Measurements from ENCODE around the gene TAOK3. TPM values are rescaled to one million over a fixed set of nuclear protein-coding genes. Genes with fewer than 3 reads are reported as not detected.

The TAOK3 gene
- total and polyA plus RNA-seq, 12 donors, result 10.7 to 55.3 (median 29.8) TPM

- Histone ChIP-seq H3K36me3 (replicated peaks in 1 of 2) (peaks cover 0 to 16% of the 10 kb centered on the region in 2 donors), H3K4me1 (replicated peaks in 1 of 2) (peaks cover 0 to 28% of the 10 kb centered on the region in 2 donors), H3K27me3 (no peaks in the 10 kb centered on the region), H3K27ac (peak within 1 kb of the TSS; percentile 80 to 97 (median 96)), H3K9me3 (replicated peaks in 1 of 3) (no peaks in the 10 kb centered on the region), H3K4me3 (peak within 1 kb of the TSS; percentile 13 to 98 (median 78))
- peak; percentile 85 to 97 (median 94) for DNase-seq
- TF ChIP-seq CTCF (IDR thresholded peaks at IDR 0.05) (peak; percentile 92 to 100 (median 98)), POLR2A (IDR thresholded peaks at IDR 0.05) (no peak)
- intact Hi-C loops (cut with DNase I), result loop anchor here in 1 of 2 donors (5.0 to 10.0 kb wide), 2 partner anchors 194 to 502 kb away; no protein-coding TSS in a partner anchor
- WGBS, 4 donors, result 0 to 1% (median 1%) methylated on average over 21 to 102 of the region's 102 CpGs
These were observed 3.6 kb upstream of the TAOK3 start, which contains the start of gene SUDS3 for GRCh38 chr12:118376089-118377020. TSS of gene SUDS3 (plus strand) at chr12:118376555. CDS start at chr12:118376692, 137 bp downstream.

- peaks cover 0 to 36% of the 10 kb centered on the region in 2 donors for H3K4me1 ChIP-seq (replicated peaks in 1 of 2)
- no peaks in the 10 kb centered on the region for H3K9me3 ChIP-seq (replicated peaks in 1 of 3)
- peaks cover 0 to 6% of the 10 kb centered on the region in 2 donors for H3K36me3 ChIP-seq (replicated peaks in 1 of 2)
- H3K4me3 ChIP-seq, result peak overlapping the region in 1 of 4 donors; percentile 77
- TF ChIP-seq CTCF (IDR thresholded peaks at IDR 0.05) (no peak), POLR2A (IDR thresholded peaks at IDR 0.05) (no peak)
- peak overlapping the region in 1 of 5 donors; percentile 96 for H3K27ac ChIP-seq
- no peaks in the 10 kb centered on the region for H3K27me3 ChIP-seq
- no peak for DNase-seq
- whole genome bisulfite sequencing, 4 donors, result 72 to 85% (median 78%) methylated on average over 10 of the region's 10 CpGs
- intact Hi-C loops (cut with DNase I), result loop anchor here in 1 of 2 donors (5.0 to 10.0 kb wide), 2 partner anchors 193 to 501 kb away; no protein-coding TSS in a partner anchor
These were observed 2.6 kb upstream of the TAOK3 start for GRCh38 chr12:118375348-118375747.

GRCh38 chr12:118374909-118375308, 2.2 kb upstream of the TAOK3 start:
- H3K36me3 ChIP-seq (replicated peaks in 1 of 2), result peaks cover 0 to 1% of the 10 kb centered on the region in 2 donors
- H3K9me3 ChIP-seq (replicated peaks in 1 of 3), result no peaks in the 10 kb centered on the region
- peaks cover 0 to 40% of the 10 kb centered on the region in 2 donors for H3K4me1 ChIP-seq (replicated peaks in 1 of 2)
- no peak for TF ChIP-seq POLR2A (IDR thresholded peaks at IDR 0.05)
- no peak for TF ChIP-seq CTCF (IDR thresholded peaks at IDR 0.05)
- intact Hi-C loops (cut with DNase I), result loop anchor here in 1 of 2 donors (5.0 to 10.0 kb wide), 2 partner anchors 193 to 500 kb away; no protein-coding TSS in a partner anchor
- peak overlapping the region in 1 of 5 donors; percentile 96 for H3K27ac ChIP-seq
- DNase-seq, result no peak
- H3K4me3 ChIP-seq, result no peak overlapping the region
- WGBS, 4 donors, result 80 to 86% (median 85%) methylated on average over 5 of the region's 5 CpGs
- no peaks in the 10 kb centered on the region for H3K27me3 ChIP-seq

- H3K4me1 ChIP-seq (replicated peaks in 1 of 2), result peaks cover 0 to 44% of the 10 kb centered on the region in 2 donors
These were observed 1.5 kb upstream of the TAOK3 start for GRCh38 chr12:118374126-118374725.

More at GRCh38 chr12:118374126-118374725, 1.5 kb upstream of the TAOK3 start:
- Histone ChIP-seq H3K27me3 (no peaks in the 10 kb centered on the region), H3K27ac (no peak overlapping the region), H3K4me3 (no peak overlapping the region), H3K9me3 (replicated peaks in 1 of 3) (no peaks in the 10 kb centered on the region), H3K36me3 (replicated peaks in 1 of 2) (no peaks in the 10 kb centered on the region)
- 91 to 94% (median 93%) methylated on average over 14 of the region's 14 CpGs for WGBS, 4 donors
- DNase-seq, result no peak
- intact Hi-C loops (cut with DNase I), result loop anchor here in 1 of 2 donors (10.0 kb wide), 1 partner anchor 499 kb away; no protein-coding TSS in a partner anchor
- TF ChIP-seq CTCF (IDR thresholded peaks at IDR 0.05) (no peak), POLR2A (IDR thresholded peaks at IDR 0.05) (no peak)
